GM12891 (cell line): Measurements from ENCODE around the gene SNAP25.

Experiments used
- DNase-seq: peaks from one replicate; pipeline ENCODE4 v3.0.0; 2011; ENCODE audit warnings: low spot score; ENCODE audit not compliant: insufficient read length
- FAIRE-seq: peaks from 2 replicates; lab custom pipeline; 2011; peaks lifted over from hg19 to GRCh38; lab: Jason Lieb, UNC
- PAX5 ChIP-seq: IDR thresholded peaks from 2 replicates; pipeline ENCODE4 v1.6.1; 2011; ENCODE audit warnings: low read length, moderate library complexity, mild to moderate bottlenecking; ENCODE audit not compliant: insufficient read depth, severe bottlenecking
- POLR2A ChIP-seq: IDR thresholded peaks from 2 replicates; pipeline ENCODE4 v1.6.1; 2011; ENCODE audit warnings: low read depth, low read length, control low read depth
- POLR2AphosphoS5 ChIP-seq: IDR thresholded peaks from 2 replicates; pipeline ENCODE4 v1.6.1; 2011; ENCODE audit warnings: low read depth, low read length, control low read depth
- POU2F2 ChIP-seq: IDR thresholded peaks from 2 replicates; pipeline ENCODE4 v1.6.1; 2011; ENCODE audit warnings: low read depth, mild to moderate bottlenecking, control low read depth, low read length, moderate library complexity
- SPI1 ChIP-seq: IDR thresholded peaks from 2 replicates; pipeline ENCODE4 v1.6.1; 2011; ENCODE audit warnings: low read depth, low read length, control low read depth
- TAF1 ChIP-seq: IDR thresholded peaks from 2 replicates; pipeline ENCODE4 v1.6.1; 2011; ENCODE audit warnings: low read depth, low read length, control low read depth

The SNAP25 gene

DNA sequence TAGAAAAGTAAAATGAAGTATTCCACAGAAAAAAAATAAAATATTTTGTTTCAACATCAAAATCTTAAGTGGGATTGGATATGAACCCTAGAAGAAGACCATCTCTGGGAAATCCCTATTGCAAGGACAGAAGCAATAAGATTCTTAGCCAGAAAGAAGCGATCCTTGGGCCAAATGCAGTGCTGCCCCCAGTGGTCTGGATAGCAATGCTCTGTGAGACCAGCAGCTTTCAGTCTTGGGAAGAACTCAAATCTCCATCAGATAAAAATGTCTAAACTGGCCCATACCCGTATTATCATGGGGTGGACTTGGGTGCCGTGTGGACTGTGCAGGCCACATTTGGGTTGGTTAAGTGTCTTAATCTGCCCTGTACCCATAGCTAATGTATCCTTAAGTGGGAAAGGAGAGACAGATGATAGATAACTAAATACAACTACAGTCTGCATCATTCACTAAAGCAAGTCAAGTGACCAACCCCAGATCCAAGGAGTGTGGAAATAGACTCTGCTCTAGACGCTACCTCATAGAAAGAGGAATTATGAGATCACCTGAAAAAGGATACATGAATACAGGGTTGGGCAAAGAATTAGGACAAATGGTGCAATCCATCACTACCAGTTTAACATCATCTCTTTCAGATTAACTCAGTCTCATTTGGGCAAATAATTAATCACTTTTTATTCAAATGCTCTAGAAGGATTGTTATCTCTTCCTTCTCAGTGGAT lies 38.9 kb upstream of the SNAP25 start:
- TF ChIP-seq TAF1 (no peak), SPI1 (no peak), POU2F2 (no peak)
- DNase-seq: no peak
- no peak for FAIRE-seq

DNA sequence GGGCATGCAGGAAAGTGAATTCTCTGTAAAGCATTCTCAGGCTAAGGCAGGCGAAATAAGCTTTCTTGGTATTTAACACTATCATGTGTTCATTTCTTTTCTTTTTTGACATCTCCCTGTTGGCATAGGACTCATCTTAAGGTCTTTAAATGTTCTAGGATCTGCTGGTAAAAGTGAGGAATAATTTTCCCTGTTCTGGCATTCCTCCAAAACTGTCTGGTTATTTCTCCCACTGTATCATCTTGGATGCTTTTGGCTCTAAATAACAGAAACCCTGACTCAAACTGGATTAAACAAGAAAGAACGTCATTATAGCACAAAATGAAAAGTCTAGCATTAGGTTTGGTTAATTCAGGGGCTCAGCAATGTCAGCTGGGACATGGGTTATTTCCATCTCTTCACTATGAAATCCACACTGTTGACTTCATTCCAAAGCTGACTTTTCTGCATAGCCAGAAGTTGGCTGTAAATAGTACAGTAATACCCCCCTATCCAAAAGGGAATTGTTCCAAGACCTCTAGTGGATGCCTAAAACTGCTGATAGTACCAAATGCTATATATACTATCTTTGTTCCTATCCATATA lies 37.9 kb upstream of the SNAP25 start:
- TF ChIP-seq SPI1 (no peak), POLR2A (no peak), POU2F2 (no peak), POLR2AphosphoS5 (no peak), TAF1 (no peak), PAX5 (no peak)
- FAIRE-seq: no peak
- DNase-seq: no peak

DNA sequence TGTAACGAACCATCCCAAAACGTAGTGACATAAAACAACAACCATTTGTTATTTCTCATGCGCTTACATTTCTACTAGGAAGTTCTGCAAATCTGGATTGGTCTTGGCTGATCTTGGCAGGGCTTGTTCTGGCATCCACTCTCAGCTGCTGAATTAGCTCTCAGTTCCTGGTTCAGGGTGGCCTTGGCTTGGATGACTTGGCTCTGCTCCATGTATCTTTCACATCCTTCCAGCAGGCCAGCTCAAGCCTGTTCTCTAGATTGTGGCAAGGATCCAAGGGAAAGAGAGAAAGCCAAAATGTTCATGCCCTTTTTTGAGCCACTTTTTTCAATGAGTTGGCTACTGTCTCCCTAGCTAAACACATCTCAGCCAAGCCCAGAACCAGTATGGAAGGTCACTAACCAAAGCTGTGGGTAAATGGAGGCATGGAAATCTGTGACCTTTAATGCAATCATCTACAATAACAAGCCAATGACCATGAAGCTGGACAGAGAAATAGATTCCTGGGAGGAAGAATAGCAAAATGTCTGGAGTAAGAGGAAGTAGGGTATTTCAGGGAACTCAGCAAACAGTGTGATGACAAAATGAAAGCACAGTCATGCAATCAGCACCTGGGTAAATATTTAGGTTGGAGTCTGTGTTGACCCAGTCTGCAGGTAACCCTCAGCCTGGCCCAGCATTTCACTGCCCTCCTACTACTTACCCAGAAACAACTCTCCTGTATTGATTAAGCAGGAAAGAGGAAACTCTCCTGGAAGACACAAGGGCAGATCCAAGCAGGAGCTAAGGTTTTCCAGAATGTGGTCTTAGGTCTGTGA lies 32.7 kb upstream of the SNAP25 start:
- no peak for FAIRE-seq
- TF ChIP-seq POLR2AphosphoS5 (no peak), PAX5 (no peak), SPI1 (no peak), TAF1 (no peak)
- DNase-seq: no peak

DNA sequence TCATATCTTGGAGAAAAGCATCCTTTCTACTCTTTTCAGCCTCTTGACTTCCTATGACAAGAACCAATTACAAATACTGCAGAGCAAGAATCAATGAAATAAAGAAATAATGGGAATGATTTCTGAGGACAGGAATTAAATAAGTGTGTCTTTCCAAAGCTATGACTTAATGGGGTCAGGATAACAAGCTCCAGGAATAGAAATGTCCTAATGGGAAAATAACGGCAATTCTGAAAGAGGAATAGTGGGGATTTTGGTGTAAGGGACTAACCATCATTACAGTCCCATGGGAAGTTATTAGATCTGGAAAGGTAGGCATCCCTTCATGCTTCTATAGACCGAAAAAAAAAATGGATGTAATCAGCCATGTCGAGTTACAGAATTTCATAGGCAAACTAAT lies 28.2 kb upstream of the SNAP25 start:
- no peak for FAIRE-seq
- TF ChIP-seq PAX5: no peak
- TF ChIP-seq POLR2A: no peak
- no peak for TF ChIP-seq SPI1
- no peak for TF ChIP-seq TAF1
- no peak for TF ChIP-seq POLR2AphosphoS5
- no peak for TF ChIP-seq POU2F2

DNA sequence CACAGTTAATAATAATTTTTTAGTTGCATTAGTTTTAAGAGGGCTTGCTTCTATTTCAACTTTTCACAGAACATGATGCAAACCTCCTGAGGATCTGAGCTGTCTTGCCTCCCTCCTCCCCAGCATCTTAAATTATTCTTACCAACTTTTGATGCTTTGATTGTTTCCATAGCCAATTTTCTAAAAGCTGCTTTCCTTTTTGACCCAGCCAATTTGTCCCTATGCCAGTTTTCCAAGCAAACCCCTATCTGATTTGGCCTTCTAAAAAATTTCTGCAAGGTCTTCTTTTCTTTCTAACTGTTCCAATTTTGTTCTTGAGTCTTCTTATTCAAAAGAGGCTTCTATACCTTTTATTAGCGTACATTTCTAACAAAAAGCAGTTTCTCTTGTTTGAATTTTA lies 26.5 kb upstream of the SNAP25 start:
- TF ChIP-seq POLR2A: no peak
- TF ChIP-seq PAX5: no peak
- no peak for TF ChIP-seq SPI1
- TF ChIP-seq TAF1: no peak
- no peak for TF ChIP-seq POLR2AphosphoS5
- TF ChIP-seq POU2F2: no peak
- FAIRE-seq: no peak
- no peak for DNase-seq

More for the DNA sequence above, 28.2 kb upstream of the SNAP25 start:
- no peak for DNase-seq

DNA sequence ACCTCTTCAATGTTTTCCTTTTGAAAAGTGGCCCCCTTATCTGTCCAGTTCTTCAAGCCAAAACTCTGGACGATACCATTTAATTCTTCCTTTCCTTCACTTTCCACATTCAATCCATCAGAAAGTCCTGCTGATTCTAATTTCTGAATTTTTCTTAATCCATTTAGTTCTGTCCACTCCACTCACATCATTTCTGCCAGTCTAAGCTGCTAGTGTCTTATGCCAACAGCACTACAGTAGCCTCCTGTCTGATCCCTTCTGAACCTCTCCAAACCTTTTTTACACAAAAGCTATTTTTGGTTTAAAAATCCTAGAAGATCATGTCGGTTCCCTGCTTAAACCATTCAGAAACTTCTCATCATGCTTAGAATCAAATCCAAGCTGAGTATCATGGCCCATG lies 24.5 kb upstream of the SNAP25 start:
- no peak for DNase-seq
- TF ChIP-seq PAX5 (no peak), POLR2A (no peak), POLR2AphosphoS5 (no peak), SPI1 (no peak), POU2F2 (no peak)
- no peak for FAIRE-seq

- DNase-seq (no peak), FAIRE-seq (no peak)
- TF ChIP-seq PAX5: no peak
- no peak for TF ChIP-seq TAF1
- TF ChIP-seq POU2F2: no peak
- no peak for TF ChIP-seq SPI1
- TF ChIP-seq POLR2AphosphoS5: no peak
- TF ChIP-seq POLR2A: no peak
These were observed 18.3 kb upstream of the SNAP25 start for GRCh38 chr20:10200330-10200729.

GRCh38 chr20:10201321-10201870 lies 17.2 kb upstream of the SNAP25 start:
- no peak for FAIRE-seq
- no peak for DNase-seq
- TF ChIP-seq PAX5: no peak

DNA sequence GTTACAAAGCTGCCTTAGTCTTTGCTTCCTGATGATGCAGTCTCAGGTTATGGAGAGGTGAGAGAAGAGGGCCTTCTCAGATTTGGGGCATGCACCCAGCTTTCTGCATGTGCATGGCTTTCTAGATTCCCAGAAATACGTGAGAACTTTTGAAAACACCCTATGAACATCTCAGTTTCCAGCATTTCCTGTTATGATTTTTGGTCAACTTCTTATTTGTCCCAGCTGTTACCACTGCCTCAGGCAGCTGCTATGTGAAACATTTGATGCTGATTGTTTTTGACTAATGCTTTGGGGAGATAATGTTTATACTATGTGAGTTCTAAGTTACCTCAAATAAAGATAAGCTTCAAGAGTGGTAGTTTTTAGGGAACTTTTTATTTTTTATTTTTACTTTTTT lies 9.5 kb upstream of the SNAP25 start:
- TF ChIP-seq POLR2A: no peak
- DNase-seq (no peak), FAIRE-seq (no peak)

DNA sequence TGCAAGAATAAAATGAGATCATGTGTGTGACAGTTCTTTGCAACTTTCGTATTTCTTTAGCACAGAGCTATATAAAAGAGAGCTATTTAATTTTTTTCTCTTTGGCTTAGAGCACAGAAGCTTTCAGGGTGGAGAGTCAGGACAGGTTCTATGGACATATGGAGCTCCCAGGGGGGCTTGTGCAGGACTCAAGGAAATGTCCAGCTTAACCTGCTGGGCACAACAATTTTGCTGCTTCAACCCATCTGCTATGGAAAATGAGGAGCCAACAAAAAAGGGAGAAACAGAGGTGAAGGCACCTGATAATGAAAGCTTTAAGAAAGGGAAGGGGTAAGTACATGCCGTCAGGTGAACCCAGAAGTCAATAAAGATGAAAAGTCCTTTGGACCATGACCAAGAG lies 5.1 kb upstream of the SNAP25 start:
- TF ChIP-seq PAX5 (no peak), POU2F2 (no peak), POLR2AphosphoS5 (no peak)
- DNase-seq (no peak), FAIRE-seq (no peak)
